Measurements from ENCODE around the gene BCDIN3D.
A peak's percentile ranks its signal among the peaks of the same experiment; 100 is the strongest.
"Not testable (repeated sequence)": the region's sequence is repeated elsewhere in the genome, so short reads cannot be mapped to it uniquely, and the experiment has no call there.

Gene BCDIN3D

GRCh38 chr12:49875115-49875720 is 32.3 kb upstream of the BCDIN3D start:
- no peak for DNase-seq

GRCh38 chr12:49874142-49874897 is 31.4 kb upstream of the BCDIN3D start:
- no peak for DNase-seq

- no peak for DNase-seq
Observed at GRCh38 chr12:49873361-49873934, 30.5 kb upstream of the BCDIN3D start.

GRCh38 chr12:49872781-49873181 is 29.9 kb upstream of the BCDIN3D start:
- DNase-seq: no peak

- no peak for DNase-seq
Observed at GRCh38 chr12:49872381-49872780, 29.5 kb upstream of the BCDIN3D start.

- DNase-seq: not testable (repeated sequence)
Observed at GRCh38 chr12:49871811-49872251, 28.9 kb upstream of the BCDIN3D start.

GRCh38 chr12:49871263-49871561 is 28.3 kb upstream of the BCDIN3D start:
- DNase-seq: no peak

- DNase-seq: no peak
Observed at GRCh38 chr12:49870501-49871262, 27.8 kb upstream of the BCDIN3D start.

- DNase-seq: no peak
Observed at GRCh38 chr12:49869816-49870500, 27.1 kb upstream of the BCDIN3D start.

- DNase-seq: no peak
Observed at GRCh38 chr12:49868952-49869815, 26.3 kb upstream of the BCDIN3D start.

- DNase-seq: no peak
Observed at GRCh38 chr12:49868449-49868848, 25.5 kb upstream of the BCDIN3D start.

- no peak for DNase-seq
Observed at GRCh38 chr12:49867570-49868341, 24.9 kb upstream of the BCDIN3D start.

- DNase-seq: peak; percentile 82
Observed at GRCh38 chr12:49866859-49867569, 24.1 kb upstream of the BCDIN3D start.

GRCh38 chr12:49865782-49866135 is 22.9 kb upstream of the BCDIN3D start:
- no peak for DNase-seq

GRCh38 chr12:49865109-49865781 is 22.3 kb upstream of the BCDIN3D start:
- DNase-seq: no peak

- DNase-seq: no peak
Observed at GRCh38 chr12:49864798-49865090, 21.8 kb upstream of the BCDIN3D start.

- DNase-seq: no peak
Observed at GRCh38 chr12:49863946-49864797, 21.3 kb upstream of the BCDIN3D start.

- not testable (repeated sequence) for DNase-seq
Observed at GRCh38 chr12:49860921-49861320, 18.0 kb upstream of the BCDIN3D start.

- DNase-seq: not testable (repeated sequence)
Observed at GRCh38 chr12:49855890-49856289, 13.0 kb upstream of the BCDIN3D start.
